ENCODE data around the gene PICK1.
"Not testable (repeated sequence)": the region's sequence is repeated elsewhere in the genome, so short reads cannot be mapped to it uniquely, and the experiment has no call there.

The PICK1 gene

GRCh38 chr22:38118747-38119146, 61.5 kb downstream of the PICK1 start:
- not testable (repeated sequence) for DNase-seq

DNA sequence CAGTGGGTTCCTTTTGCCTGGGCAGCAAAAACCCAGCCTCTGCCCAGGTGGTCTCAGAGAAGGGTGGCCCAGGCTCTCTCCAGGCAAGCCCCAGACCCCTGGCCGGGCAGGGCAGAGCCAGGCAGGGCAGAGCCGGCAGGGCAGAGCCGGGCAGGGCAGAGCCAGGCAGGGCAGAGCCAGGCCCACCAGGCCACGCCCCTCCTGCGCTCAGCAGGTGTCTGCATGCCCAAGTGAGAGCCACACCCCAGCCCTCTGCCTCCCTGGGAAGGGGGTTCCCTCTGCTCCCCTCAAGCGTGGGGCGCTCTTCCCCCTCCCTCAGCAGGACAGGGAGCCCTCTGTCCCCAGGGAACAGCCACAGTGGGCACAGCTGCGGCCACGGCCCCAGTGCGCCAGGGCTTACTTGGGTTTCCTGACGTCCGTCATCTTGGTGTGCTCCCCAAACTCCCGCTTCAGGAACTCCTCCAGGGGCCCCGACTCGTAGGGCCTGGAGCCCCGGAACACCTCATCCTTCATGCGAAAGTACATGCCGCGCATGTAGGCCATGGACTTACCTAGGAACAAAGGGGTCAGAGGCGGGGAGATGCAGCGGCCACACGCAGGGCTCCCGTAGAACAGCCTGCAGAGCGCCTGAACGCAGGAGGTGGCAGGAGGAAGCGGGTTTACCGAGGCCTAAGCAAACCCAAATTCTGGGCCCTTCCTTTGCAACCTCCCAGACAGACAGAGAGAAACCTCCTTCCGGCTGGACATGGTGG, 63.3 kb downstream of the PICK1 start:
- DNase-seq = no peak

DNA sequence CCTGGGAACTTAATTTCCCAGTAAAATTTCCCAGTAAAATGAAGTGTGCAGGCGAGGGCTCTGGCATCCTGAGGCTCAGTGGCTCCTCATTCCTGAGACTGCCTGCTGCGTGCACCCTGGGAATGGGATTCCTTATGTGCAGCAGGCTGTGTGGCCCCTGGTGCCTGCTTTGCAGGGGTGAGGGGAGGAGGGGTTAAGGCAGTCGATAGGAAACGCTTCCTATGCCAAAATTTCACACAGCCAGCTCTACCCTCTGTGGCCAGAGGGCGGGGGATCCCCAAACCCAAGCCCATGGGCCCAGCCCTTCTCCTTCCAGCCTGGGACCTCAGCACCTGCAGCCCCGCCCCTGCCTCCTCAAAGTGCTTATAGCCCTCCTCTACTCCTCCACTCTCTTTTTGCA, 65.4 kb downstream of the PICK1 start:
- no peak for DNase-seq

GRCh38 chr22:38124236-38124974, 67.2 kb downstream of the PICK1 start:
- no peak for DNase-seq

GRCh38 chr22:38125038-38125610, 67.9 kb downstream of the PICK1 start:
- DNase-seq = no peak
